ENCODE results near the gene HSPA12A. TPM values are rescaled to one million over a fixed set of nuclear protein-coding genes. Genes with fewer than 3 reads are reported as not detected.

Gene HSPA12A
- total RNA-seq, 2 experiments from 2014 or later = 0.08 TPM; not detected in 1

- no peaks in the 10 kb centered on the region for H3K9me3 Mint-ChIP-seq
- H3K36me3 Mint-ChIP-seq (ENCODE audit: low read depth) = no peaks in the 10 kb centered on the region
- CTCF ChIA-PET = no interaction called here
Observed at GRCh38 chr10:116766241-116766827, 24.0 kb upstream of the HSPA12A start.

GRCh38 chr10:116765648-116766081 is 23.3 kb upstream of the HSPA12A start:
- H3K27ac Mint-ChIP-seq = no peak overlapping the region
- H3K4me3 Mint-ChIP-seq = no peak overlapping the region
- no peaks in the 10 kb centered on the region for H3K9me3 Mint-ChIP-seq
- H3K27me3 Mint-ChIP-seq = peaks cover 36% of the 10 kb centered on the region
- ChIA-PET CTCF (interaction anchor here (0.7 kb wide), 1 partner anchor 83 kb away, joined by 3 read pairs; no protein-coding TSS in a partner anchor), POLR2A (no interaction called here)
- H3K36me3 Mint-ChIP-seq (ENCODE audit: low read depth) = no peaks in the 10 kb centered on the region
- no peaks in the 10 kb centered on the region for H3K4me1 Mint-ChIP-seq
- DNase-seq = peak; percentile 63

More at GRCh38 chr10:116766241-116766827, 24.0 kb upstream of the HSPA12A start:
- no peak for DNase-seq
- POLR2A ChIA-PET = no interaction called here
- H3K4me1 Mint-ChIP-seq = no peaks in the 10 kb centered on the region
- peaks cover 36% of the 10 kb centered on the region for H3K27me3 Mint-ChIP-seq
- H3K27ac Mint-ChIP-seq = no peak overlapping the region
- H3K4me3 Mint-ChIP-seq = no peak overlapping the region

- POLR2A ChIA-PET = no interaction called here
- Mint-ChIP-seq H3K36me3 (ENCODE audit: low read depth) (no peaks in the 10 kb centered on the region), H3K27me3 (peaks cover 37% of the 10 kb centered on the region), H3K27ac (no peak overlapping the region), H3K4me3 (no peak overlapping the region), H3K4me1 (no peaks in the 10 kb centered on the region), H3K9me3 (no peaks in the 10 kb centered on the region)
- CTCF ChIA-PET = interaction anchor here (0.7 kb wide), 1 partner anchor 83 kb away, joined by 3 read pairs; no protein-coding TSS in a partner anchor
- DNase-seq = no peak
Observed at GRCh38 chr10:116764979-116765378, 22.6 kb upstream of the HSPA12A start.

- POLR2A ChIA-PET = no interaction called here
- Mint-ChIP-seq H3K27me3 (peaks cover 40% of the 10 kb centered on the region), H3K36me3 (ENCODE audit: low read depth) (no peaks in the 10 kb centered on the region), H3K4me3 (no peak overlapping the region), H3K4me1 (no peaks in the 10 kb centered on the region), H3K9me3 (no peaks in the 10 kb centered on the region), H3K27ac (no peak overlapping the region)
- no peak for DNase-seq
- CTCF ChIA-PET = no interaction called here
Observed at GRCh38 chr10:116763440-116763839, 21.1 kb upstream of the HSPA12A start.

GRCh38 chr10:116761883-116762282 is 19.5 kb upstream of the HSPA12A start:
- ChIA-PET POLR2A (no interaction called here), CTCF (no interaction called here)
- DNase-seq = no peak
- Mint-ChIP-seq H3K9me3 (no peaks in the 10 kb centered on the region), H3K36me3 (ENCODE audit: low read depth) (no peaks in the 10 kb centered on the region), H3K27ac (no peak overlapping the region), H3K4me1 (no peaks in the 10 kb centered on the region), H3K27me3 (peaks cover 36% of the 10 kb centered on the region), H3K4me3 (no peak overlapping the region)

- POLR2A ChIA-PET = no interaction called here
Observed at GRCh38 chr10:116760919-116761318, 18.6 kb upstream of the HSPA12A start.

GRCh38 chr10:116757246-116757645 is 14.9 kb upstream of the HSPA12A start:
- POLR2A ChIA-PET = no interaction called here
- DNase-seq = no peak
- no peak overlapping the region for H3K27ac Mint-ChIP-seq
- H3K4me1 Mint-ChIP-seq = peaks cover 1% of the 10 kb centered on the region
- no peak overlapping the region for H3K4me3 Mint-ChIP-seq
- no peaks in the 10 kb centered on the region for H3K36me3 Mint-ChIP-seq (ENCODE audit: low read depth)
- no peaks in the 10 kb centered on the region for H3K9me3 Mint-ChIP-seq
- CTCF ChIA-PET = no interaction called here
- peaks cover 17% of the 10 kb centered on the region for H3K27me3 Mint-ChIP-seq

More at GRCh38 chr10:116760919-116761318, 18.6 kb upstream of the HSPA12A start:
- no peaks in the 10 kb centered on the region for H3K36me3 Mint-ChIP-seq (ENCODE audit: low read depth)
- CTCF ChIA-PET = interaction anchor here (0.8 kb wide), 1 partner anchor 10 kb away, joined by 3 read pairs; no protein-coding TSS in a partner anchor
- peaks cover 29% of the 10 kb centered on the region for H3K27me3 Mint-ChIP-seq
- no peak overlapping the region for H3K27ac Mint-ChIP-seq
- no peaks in the 10 kb centered on the region for H3K9me3 Mint-ChIP-seq
- no peaks in the 10 kb centered on the region for H3K4me1 Mint-ChIP-seq
- H3K4me3 Mint-ChIP-seq = no peak overlapping the region
- DNase-seq = no peak

GRCh38 chr10:116756277-116756676 is 13.9 kb upstream of the HSPA12A start:
- H3K36me3 Mint-ChIP-seq (ENCODE audit: low read depth) = no peaks in the 10 kb centered on the region
- ChIA-PET POLR2A (no interaction called here), CTCF (no interaction called here)
- no peak for DNase-seq
- peaks cover 18% of the 10 kb centered on the region for H3K27me3 Mint-ChIP-seq
- H3K4me3 Mint-ChIP-seq = no peak overlapping the region
- H3K27ac Mint-ChIP-seq = no peak overlapping the region
- H3K9me3 Mint-ChIP-seq = no peaks in the 10 kb centered on the region
- peaks cover 2% of the 10 kb centered on the region for H3K4me1 Mint-ChIP-seq

GRCh38 chr10:116753759-116754158 is 11.4 kb upstream of the HSPA12A start:
- no peak for DNase-seq
- no peak overlapping the region for H3K27ac Mint-ChIP-seq
- peaks cover 28% of the 10 kb centered on the region for H3K27me3 Mint-ChIP-seq
- H3K36me3 Mint-ChIP-seq (ENCODE audit: low read depth) = no peaks in the 10 kb centered on the region
- H3K4me1 Mint-ChIP-seq = peaks cover 2% of the 10 kb centered on the region
- POLR2A ChIA-PET = no interaction called here
- H3K4me3 Mint-ChIP-seq = no peak overlapping the region
- no peaks in the 10 kb centered on the region for H3K9me3 Mint-ChIP-seq
- CTCF ChIA-PET = no interaction called here

- POLR2A ChIA-PET = interaction anchor here (0.6 kb wide), 1 partner anchor 188 kb away, joined by 3 read pairs; no protein-coding TSS in a partner anchor
- Mint-ChIP-seq H3K4me3 (no peak overlapping the region), H3K27me3 (peaks cover 26% of the 10 kb centered on the region), H3K9me3 (no peaks in the 10 kb centered on the region), H3K36me3 (ENCODE audit: low read depth) (no peaks in the 10 kb centered on the region), H3K27ac (no peak overlapping the region), H3K4me1 (peaks cover 2% of the 10 kb centered on the region)
- DNase-seq = no peak
- CTCF ChIA-PET = no interaction called here
Observed at GRCh38 chr10:116752969-116753665, 10.8 kb upstream of the HSPA12A start.

- POLR2A ChIA-PET = interaction anchor here (0.6 kb wide), 1 partner anchor 188 kb away, joined by 3 read pairs; no protein-coding TSS in a partner anchor
- CTCF ChIA-PET = no interaction called here
- H3K9me3 Mint-ChIP-seq = no peaks in the 10 kb centered on the region
- H3K4me3 Mint-ChIP-seq = no peak overlapping the region
- H3K27me3 Mint-ChIP-seq = peaks cover 26% of the 10 kb centered on the region
- H3K36me3 Mint-ChIP-seq (ENCODE audit: low read depth) = no peaks in the 10 kb centered on the region
- no peak overlapping the region for H3K27ac Mint-ChIP-seq
- peaks cover 2% of the 10 kb centered on the region for H3K4me1 Mint-ChIP-seq
- DNase-seq = no peak
Observed at GRCh38 chr10:116752563-116752962, 10.2 kb upstream of the HSPA12A start.

GRCh38 chr10:116748471-116748870 is 6.1 kb upstream of the HSPA12A start:
- peaks cover 54% of the 10 kb centered on the region for H3K27me3 Mint-ChIP-seq
- H3K36me3 Mint-ChIP-seq (ENCODE audit: low read depth) = no peaks in the 10 kb centered on the region
- no peak for DNase-seq
- POLR2A ChIA-PET = no interaction called here
- CTCF ChIA-PET = interaction anchor here (0.7 kb wide), 1 partner anchor 39 kb away, joined by 4 read pairs; no protein-coding TSS in a partner anchor
- H3K4me1 Mint-ChIP-seq = peaks cover 2% of the 10 kb centered on the region
- H3K9me3 Mint-ChIP-seq = no peaks in the 10 kb centered on the region
- no peak overlapping the region for H3K27ac Mint-ChIP-seq
- no peak overlapping the region for H3K4me3 Mint-ChIP-seq

- H3K4me3 Mint-ChIP-seq = no peak overlapping the region
- no peaks in the 10 kb centered on the region for H3K9me3 Mint-ChIP-seq
- no peak overlapping the region for H3K27ac Mint-ChIP-seq
- no peak for DNase-seq
- no peaks in the 10 kb centered on the region for H3K36me3 Mint-ChIP-seq (ENCODE audit: low read depth)
- CTCF ChIA-PET = interaction anchor here (0.7 kb wide), 1 partner anchor 39 kb away, joined by 4 read pairs; no protein-coding TSS in a partner anchor
- peaks cover 5% of the 10 kb centered on the region for H3K4me1 Mint-ChIP-seq
- POLR2A ChIA-PET = no interaction called here
- peaks cover 58% of the 10 kb centered on the region for H3K27me3 Mint-ChIP-seq
Observed at GRCh38 chr10:116748041-116748440, 5.7 kb upstream of the HSPA12A start.
